ENCODE measurements around the gene PCBP1.
"Not testable (repeated sequence)": the region's sequence is repeated elsewhere in the genome, so short reads cannot be mapped to it uniquely, and the experiment has no call there.

Gene PCBP1

GRCh38 chr2:70123051-70123828 lies 36.0 kb downstream of the PCBP1 start:
- peak; percentile 35 for DNase-seq (ENCODE audit: insufficient read length, low spot score)
- FAIRE-seq, result no peak

- FAIRE-seq (no peak), DNase-seq (ENCODE audit: insufficient read length, low spot score) (no peak)
Measured at GRCh38 chr2:70123829-70124116, 36.5 kb downstream of the PCBP1 start.

- peak; percentile 34 for DNase-seq (ENCODE audit: insufficient read length, low spot score)
- FAIRE-seq, result no peak
Measured at GRCh38 chr2:70124983-70125480, 37.8 kb downstream of the PCBP1 start.

GRCh38 chr2:70125498-70125898 lies 38.2 kb downstream of the PCBP1 start:
- FAIRE-seq (no peak), DNase-seq (ENCODE audit: insufficient read length, low spot score) (no peak)

- DNase-seq (ENCODE audit: insufficient read length, low spot score) (no peak), FAIRE-seq (no peak)
Measured at GRCh38 chr2:70126413-70126812, 39.1 kb downstream of the PCBP1 start.

GRCh38 chr2:70128005-70128404 lies 40.7 kb downstream of the PCBP1 start:
- FAIRE-seq, result no peak
- no peak for DNase-seq (ENCODE audit: insufficient read length, low spot score)

GRCh38 chr2:70131344-70132143 lies 44.3 kb downstream of the PCBP1 start:
- DNase-seq (ENCODE audit: insufficient read length, low spot score); FAIRE-seq: not testable (repeated sequence)

GRCh38 chr2:70132244-70133126 lies 45.2 kb downstream of the PCBP1 start:
- FAIRE-seq, result no peak
- DNase-seq (ENCODE audit: insufficient read length, low spot score), result no peak

- DNase-seq (ENCODE audit: insufficient read length, low spot score), result no peak
- no peak for FAIRE-seq
Measured at GRCh38 chr2:70133127-70133452, 45.8 kb downstream of the PCBP1 start.

GRCh38 chr2:70133491-70134322 lies 46.4 kb downstream of the PCBP1 start:
- DNase-seq (ENCODE audit: insufficient read length, low spot score) (no peak), FAIRE-seq (no peak)

- FAIRE-seq; DNase-seq (ENCODE audit: insufficient read length, low spot score): not testable (repeated sequence)
Measured at GRCh38 chr2:70134323-70134983, 47.2 kb downstream of the PCBP1 start.
